ELF-1 (cell line): ENCODE results near the gene ASMTL.
A peak's percentile ranks its signal among the peaks of the same experiment; 100 is the strongest.
"Not testable (repeated sequence)": the region's sequence is repeated elsewhere in the genome, so short reads cannot be mapped to it uniquely, and the experiment has no call there.

Experiments used
- DNase-seq: peaks from one replicate; pipeline ENCODE4 v3.0.0-alpha.2; 2016; ENCODE audit warnings: low read depth, low spot score

Gene ASMTL

DNA sequence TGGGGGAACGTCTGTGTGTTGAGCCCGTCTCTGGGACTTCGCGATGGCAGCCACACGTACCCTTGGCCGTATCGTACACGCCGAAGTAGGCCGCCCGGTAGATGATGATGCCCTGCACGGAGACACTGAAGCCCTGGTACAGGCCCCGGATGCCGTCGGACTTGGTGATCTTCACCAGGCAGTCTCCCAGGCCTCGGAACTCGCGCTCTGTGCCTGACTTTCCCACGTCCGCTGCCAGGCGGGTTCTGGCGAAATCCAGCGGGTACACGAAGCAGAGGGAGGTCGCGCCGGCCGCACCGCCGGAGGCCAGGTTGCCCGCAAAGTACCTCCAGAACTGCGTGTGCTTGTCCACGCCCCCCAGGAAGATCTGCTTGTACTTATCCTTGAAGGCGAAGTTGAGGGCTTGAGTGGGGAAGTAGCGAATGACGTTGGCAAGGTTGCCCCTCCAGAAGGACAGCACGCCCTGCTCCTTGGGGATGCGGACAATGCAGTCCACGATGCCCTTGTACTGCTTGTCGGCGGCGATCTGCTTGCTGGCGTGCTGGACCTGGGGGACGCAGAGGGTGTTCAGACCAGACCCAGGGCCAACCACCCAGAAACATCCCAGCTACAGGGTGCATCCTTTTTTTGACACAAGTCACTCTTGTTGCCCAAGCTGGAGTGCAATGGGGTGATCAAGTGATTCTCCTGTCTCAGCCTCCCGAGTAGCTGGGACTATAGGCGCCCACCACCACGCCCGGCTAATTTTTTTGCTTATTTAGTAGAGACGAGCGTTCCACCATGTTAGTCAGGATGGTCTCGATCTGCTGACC lies 63.3 kb downstream of the ASMTL start:
- DNase-seq: peak; percentile 3

GRCh38 chrX:1388651-1389050 lies 64.1 kb downstream of the ASMTL start:
- DNase-seq: peak; percentile 0

- DNase-seq: peak; percentile 6
Measured at GRCh38 chrX:1387141-1387776, 65.5 kb downstream of the ASMTL start.

GRCh38 chrX:1386338-1387127 lies 66.2 kb downstream of the ASMTL start:
- DNase-seq: peak; percentile 5

- DNase-seq: peak; percentile 15
Measured at GRCh38 chrX:1385253-1386223, 67.2 kb downstream of the ASMTL start.

- no peak for DNase-seq
Measured at GRCh38 chrX:1384658-1385252, 68.0 kb downstream of the ASMTL start.

DNA sequence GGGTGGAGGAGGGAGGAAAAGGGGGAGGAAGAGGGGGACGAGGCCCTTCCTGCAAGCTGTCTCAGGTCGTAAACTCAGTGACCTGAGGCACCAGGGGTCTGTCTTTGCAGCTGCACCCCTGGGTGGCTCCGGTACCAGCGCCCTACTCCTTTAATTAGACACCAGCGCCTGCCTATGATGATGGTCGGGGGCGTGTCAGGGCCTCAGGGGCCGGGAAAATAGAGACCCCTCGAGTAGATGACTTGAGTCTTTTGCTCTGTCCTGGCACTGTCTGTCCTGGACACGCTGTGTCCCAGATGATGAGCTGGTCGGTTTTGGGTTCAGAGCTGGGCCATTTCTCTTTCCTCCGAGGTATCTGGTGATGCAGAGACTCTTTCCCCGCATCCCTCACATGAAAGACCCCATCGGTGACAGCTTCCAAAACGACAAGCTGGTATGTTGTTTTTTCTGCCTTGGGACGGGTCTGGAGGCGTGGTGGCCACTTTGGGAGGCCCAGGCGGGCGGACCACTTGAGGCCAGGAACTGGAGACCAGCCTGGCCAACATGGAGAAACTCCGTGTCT lies 72.0 kb downstream of the ASMTL start:
- DNase-seq: peak; percentile 49

DNA sequence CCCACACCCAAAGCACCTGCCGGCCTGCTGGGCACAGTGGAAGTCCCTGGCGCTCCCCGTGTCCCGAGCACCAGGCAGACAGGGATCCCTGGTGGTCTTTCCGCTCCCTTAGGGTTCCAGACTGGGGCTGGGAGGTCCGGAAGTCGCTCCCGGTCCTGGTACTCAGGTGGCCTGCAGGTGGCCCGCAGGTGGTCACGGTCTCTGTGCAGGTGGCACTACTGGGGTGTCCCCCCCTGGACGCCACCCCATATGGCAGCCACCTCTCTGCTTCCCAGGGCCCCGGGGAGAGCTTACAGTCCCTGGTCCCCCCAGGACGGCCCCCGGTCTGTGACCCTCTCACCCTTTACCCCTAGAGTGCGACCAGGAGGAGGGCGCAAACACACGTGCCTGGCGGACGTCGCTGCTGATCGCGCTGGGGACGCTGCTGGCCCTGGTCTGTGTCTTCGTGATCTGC lies 74.4 kb downstream of the ASMTL start:
- DNase-seq: peak; percentile 14

DNA sequence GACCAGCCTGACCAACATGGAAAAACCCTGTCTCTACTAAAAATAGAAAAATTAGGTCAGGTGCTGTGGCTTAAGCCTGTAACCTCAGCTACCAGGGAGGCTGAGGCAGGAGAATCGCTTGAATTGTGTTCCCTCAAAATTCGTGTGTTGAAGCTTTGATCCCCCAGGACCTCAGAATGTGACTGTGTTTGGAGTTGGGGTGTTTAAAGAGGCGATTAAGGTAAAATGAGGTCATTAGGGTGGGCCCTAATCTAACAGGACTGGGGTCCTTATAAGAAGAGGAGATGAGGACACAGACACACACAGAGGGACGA lies 84.4 kb downstream of the ASMTL start:
- DNase-seq: no peak

GRCh38 chrX:1366363-1366762 lies 86.3 kb downstream of the ASMTL start:
- DNase-seq: not testable (repeated sequence)

GRCh38 chrX:1361910-1362309 lies 90.8 kb downstream of the ASMTL start:
- DNase-seq: no peak

DNA sequence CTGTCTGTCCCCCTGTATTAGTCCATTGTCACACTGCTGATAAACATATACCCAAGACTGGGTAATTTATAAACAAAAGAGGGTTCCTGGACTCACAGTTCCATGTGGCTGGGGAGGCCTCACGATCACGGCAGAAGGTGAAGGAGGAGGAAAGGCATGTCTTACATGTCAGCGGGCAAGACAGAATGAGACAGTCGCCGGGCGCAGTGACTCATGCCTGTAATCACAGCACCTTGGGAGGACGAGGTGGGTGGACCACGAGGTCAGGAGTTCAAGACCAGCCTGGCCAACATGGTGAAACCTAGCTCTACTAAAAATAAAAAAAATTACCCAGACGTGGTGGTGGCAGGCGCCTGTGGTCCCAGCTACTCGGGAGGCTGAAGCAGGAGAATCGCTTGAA lies 91.4 kb downstream of the ASMTL start:
- no peak for DNase-seq

DNA sequence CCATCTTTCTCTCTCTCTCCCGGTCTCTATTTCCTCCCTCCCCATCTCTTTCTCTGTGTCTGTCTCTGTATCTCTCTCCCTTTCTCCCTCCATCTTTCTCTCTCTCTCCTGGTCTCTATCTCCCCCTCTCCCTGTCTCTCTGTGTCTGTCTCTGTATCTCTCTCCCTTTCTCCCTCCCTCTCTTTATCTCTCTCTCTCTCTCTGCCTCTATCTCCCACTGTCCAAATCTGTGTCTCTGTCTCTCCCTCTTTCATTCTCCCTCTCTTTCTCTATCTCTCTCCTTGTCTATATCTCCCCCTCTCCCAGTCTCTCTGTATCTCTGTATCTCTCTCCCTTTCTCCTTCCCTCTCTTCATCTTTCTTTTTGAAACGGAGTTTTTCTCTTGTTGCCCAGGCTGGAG lies 92.5 kb downstream of the ASMTL start:
- DNase-seq: no peak

- DNase-seq: no peak
Measured at GRCh38 chrX:1359477-1359873, 93.2 kb downstream of the ASMTL start.

DNA sequence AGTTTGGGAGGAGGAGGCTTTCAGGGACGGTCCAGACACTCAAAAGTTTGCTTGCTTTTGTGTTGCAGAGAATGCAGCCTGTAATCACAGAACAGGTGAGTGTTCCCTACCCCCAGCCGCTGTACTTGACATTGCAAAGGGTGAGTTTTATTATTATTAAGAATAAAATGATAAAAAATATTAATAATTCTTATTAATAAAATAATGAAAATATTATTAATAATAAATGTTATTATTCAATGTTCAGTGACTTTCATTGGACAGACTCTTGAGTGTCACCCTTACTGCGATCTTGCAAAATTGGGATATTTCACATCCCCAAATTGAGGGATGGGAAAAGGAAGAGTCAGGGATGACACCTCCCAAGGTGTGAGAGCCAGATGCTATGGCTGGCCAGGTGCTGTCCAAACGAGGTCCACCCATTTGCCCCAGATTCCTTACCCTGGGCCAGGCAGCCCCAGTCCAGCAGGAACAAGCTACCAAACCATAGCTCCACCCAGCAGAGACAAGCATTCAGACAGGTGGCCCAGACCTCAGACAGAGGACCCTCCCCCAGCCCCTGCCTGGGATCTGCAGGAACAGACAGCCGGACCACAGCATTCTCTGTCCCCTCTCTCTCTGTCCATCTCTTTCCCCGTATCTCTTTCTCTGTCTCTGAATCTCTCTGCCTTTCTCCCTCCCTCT lies 93.8 kb downstream of the ASMTL start:
- peak; percentile 55 for DNase-seq

GRCh38 chrX:1357993-1358392 lies 94.7 kb downstream of the ASMTL start:
- DNase-seq: no peak

DNA sequence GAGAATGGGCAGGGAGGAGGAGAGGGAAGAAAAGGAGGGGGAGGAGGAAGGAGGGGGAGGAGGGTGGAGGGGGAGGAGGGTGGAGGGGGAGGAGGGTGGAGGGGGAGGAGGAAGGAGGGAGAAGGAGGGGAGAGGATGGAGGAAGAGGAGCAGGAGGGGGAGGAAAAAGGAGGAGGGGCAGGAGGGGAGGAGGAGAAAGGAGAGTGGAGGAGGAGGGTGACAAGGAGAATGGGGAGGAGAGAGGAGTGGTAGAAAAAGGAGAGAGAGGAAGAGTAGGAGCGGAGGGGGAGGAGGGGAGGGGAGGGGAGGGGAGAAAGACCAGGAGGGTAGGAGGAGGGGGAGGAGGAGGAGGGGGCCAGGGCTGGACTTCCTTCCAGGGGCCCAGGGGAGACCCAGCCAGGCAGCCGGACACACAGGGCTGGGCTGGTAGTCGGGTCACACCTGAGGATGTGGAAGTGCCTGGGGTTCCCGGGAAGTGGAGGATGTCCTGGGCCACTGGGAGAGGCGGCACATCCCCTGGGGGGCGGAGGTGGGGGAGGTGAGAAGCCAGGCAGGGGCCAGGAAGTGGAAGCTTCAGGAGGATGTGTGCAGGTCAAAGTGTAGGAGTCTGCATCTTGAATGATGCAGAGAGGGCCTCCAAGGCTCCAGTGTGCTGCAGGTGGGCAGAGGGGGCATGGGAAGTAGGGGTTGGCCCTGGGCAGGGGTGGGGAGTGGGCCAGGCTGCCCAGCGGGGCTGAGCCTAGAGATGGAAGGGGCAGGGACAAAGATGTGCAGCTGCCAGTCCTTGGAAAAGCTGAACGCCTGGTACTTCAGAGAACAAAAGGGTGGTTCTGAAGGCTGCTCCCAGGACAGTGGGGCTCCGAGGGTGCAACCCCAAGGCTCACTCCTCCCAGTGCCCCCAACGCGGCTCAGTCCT lies 97.3 kb downstream of the ASMTL start:
- DNase-seq: peak; percentile 47

DNA sequence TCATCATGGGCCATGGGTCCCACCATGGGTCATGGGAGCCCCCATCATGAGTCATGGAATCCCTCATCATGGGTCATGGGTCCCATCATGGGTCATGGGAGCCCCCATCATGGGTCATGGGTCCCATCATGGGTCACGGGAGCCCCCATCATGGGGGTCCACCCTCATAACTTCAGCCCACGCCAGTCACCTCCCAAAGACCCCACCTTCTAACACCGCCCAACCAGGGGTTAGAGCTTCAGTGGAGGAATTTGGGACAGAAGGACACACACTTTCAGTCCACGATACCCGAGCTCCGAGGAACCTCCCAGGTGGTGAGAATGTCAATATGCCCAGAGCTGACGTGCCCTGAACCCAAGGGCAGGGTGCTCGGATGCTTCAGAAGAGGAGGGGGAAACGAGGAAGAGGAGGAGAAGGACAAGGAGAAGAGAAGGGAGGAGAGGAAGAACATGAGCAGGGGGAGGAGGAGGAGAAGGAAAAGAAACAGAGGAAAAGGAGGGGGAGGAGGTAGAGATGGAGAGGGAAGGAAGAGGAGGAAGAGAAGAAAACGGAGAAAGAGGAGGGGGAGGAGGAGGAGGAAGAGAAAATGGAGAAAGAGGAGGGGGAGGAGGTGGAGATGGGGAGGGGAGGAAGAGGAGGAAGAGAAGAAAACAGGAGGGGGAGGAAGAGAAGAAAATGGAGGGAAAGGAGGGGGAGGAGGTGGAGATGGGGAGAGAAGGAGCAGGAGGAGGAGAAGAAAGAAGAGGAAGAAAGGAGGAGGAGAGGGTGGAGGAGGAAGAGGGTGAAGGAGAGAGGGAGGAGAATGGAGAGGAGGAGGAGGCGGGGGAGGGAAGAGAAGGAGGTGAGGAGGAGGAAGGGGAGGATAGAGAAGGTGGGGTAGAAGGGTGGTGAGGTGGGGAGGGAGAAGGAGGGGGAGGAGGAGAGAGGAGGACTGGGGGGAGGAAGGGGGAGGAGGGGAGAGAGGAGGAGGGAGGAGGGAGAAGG lies 98.4 kb downstream of the ASMTL start:
- DNase-seq: no peak
